H9 (cell line): ENCODE measurements around the gene ETDB. TPM values are rescaled to one million over a fixed set of nuclear protein-coding genes. Genes with fewer than 3 reads are reported as not detected.
"Not testable (repeated sequence)": the region's sequence is repeated elsewhere in the genome, so short reads cannot be mapped to it uniquely, and the experiment has no call there.

Experiments
- DNase-seq: peaks from one replicate; pipeline ENCODE4 v3.0.0-alpha.2; 2017
- H2AFZ ChIP-seq: one replicate; pipeline ENCODE4 v1.6.1; 2013; ENCODE audit warnings: mild to moderate bottlenecking, low read length, control low read depth, moderate library complexity
- H2AK5ac ChIP-seq: 2 replicates; pipeline ENCODE4 v1.6.1; 2013; ENCODE audit warnings: low read length, control low read depth, mixed read lengths; ENCODE audit not compliant: insufficient read length
- H2BK120ac ChIP-seq: one replicate; pipeline ENCODE4 v1.6.1; 2013; ENCODE audit warnings: low read depth, mild to moderate bottlenecking, low read length, control low read depth, inconsistent platforms; ENCODE audit not compliant: poor library complexity, severe bottlenecking
- H2BK12ac ChIP-seq: 2 replicates; pipeline ENCODE4 v1.6.1; 2013; ENCODE audit warnings: low read length, control low read depth, mixed read lengths, low read depth; ENCODE audit not compliant: insufficient read length
- H2BK15ac ChIP-seq: 2 replicates; pipeline ENCODE4 v1.6.1; 2013; ENCODE audit warnings: low read depth, low read length, control low read depth
- H2BK20ac ChIP-seq: one replicate; pipeline ENCODE4 v1.6.1; 2013; ENCODE audit warnings: low read depth, mild to moderate bottlenecking, low read length, control low read depth, inconsistent platforms; ENCODE audit not compliant: poor library complexity, severe bottlenecking
- H2BK5ac ChIP-seq: 2 replicates; pipeline ENCODE4 v1.6.1; 2013; ENCODE audit warnings: low read length, control low read depth, mixed read lengths; ENCODE audit not compliant: insufficient read length
- H3K14ac ChIP-seq: 2 replicates; pipeline ENCODE4 v1.6.1; 2013; ENCODE audit warnings: low read length, control low read depth; ENCODE audit not compliant: insufficient read depth
- H3K18ac ChIP-seq: 2 replicates; pipeline ENCODE4 v1.6.1; 2013; ENCODE audit warnings: low read depth, mild to moderate bottlenecking, mixed read lengths, low read length, control low read depth; ENCODE audit not compliant: insufficient read length
- H3K23ac ChIP-seq: 2 replicates; pipeline ENCODE4 v1.6.1; 2013; ENCODE audit warnings: low read length, control low read depth, mixed read lengths, low read depth; ENCODE audit not compliant: insufficient read length
- H3K23me2 ChIP-seq: 2 replicates; pipeline ENCODE4 v1.6.1; 2013; ENCODE audit warnings: low read depth, mild to moderate bottlenecking, mixed read lengths, low read length, control low read depth; ENCODE audit not compliant: insufficient read length, poor library complexity, severe bottlenecking
- H3K27ac ChIP-seq: 2 replicates; pipeline ENCODE4 v1.5.1; 2013; ENCODE audit warnings: low read length, control low read depth, mixed read lengths, low read depth; ENCODE audit not compliant: insufficient read length
- H3K27me3 ChIP-seq: 2 replicates; pipeline ENCODE4 v1.6.1; 2013; ENCODE audit warnings: low read length, control low read depth, inconsistent platforms; ENCODE audit not compliant: insufficient read depth
- H3K4ac ChIP-seq: 2 replicates; pipeline ENCODE4 v1.6.1; 2013; ENCODE audit warnings: low read depth, mild to moderate bottlenecking, control low read depth, inconsistent platforms, low read length, moderate library complexity
- H3K4me1 ChIP-seq: 2 replicates; pipeline ENCODE4 v1.6.1; 2013; ENCODE audit warnings: low read length, control low read depth, inconsistent platforms; ENCODE audit not compliant: insufficient read depth
- H3K4me2 ChIP-seq: 2 replicates; pipeline ENCODE4 v1.6.1; 2013; ENCODE audit warnings: low read length, control low read depth, mixed read lengths; ENCODE audit not compliant: insufficient read length, insufficient read depth
- H3K56ac ChIP-seq: 2 replicates; pipeline ENCODE4 v1.6.1; 2013; ENCODE audit warnings: low read depth, mild to moderate bottlenecking, mixed read lengths, low read length, control low read depth; ENCODE audit not compliant: insufficient read length
- H3K79me1 ChIP-seq: 2 replicates; pipeline ENCODE4 v1.6.1; 2013; ENCODE audit warnings: low read depth, mild to moderate bottlenecking, moderate library complexity, low read length, control low read depth, inconsistent platforms; ENCODE audit not compliant: insufficient read depth, poor library complexity, severe bottlenecking
- H3K79me2 ChIP-seq: 2 replicates; pipeline ENCODE4 v1.6.1; 2013; ENCODE audit warnings: low read length, control low read depth, inconsistent platforms; ENCODE audit not compliant: insufficient read depth
- H3K9ac ChIP-seq: 2 replicates; pipeline ENCODE4 v1.6.1; 2013; ENCODE audit warnings: low read length, control low read depth, mixed read lengths; ENCODE audit not compliant: insufficient read length; ENCODE audit errors: extremely low read depth
- H3K9me3 ChIP-seq: one replicate; pipeline ENCODE4 v1.6.1; 2013; ENCODE audit warnings: low read depth, low read length, inconsistent platforms; ENCODE audit not compliant: control insufficient read depth
- H3T11ph ChIP-seq: one replicate; pipeline ENCODE4 v1.6.1; 2013; ENCODE audit warnings: mild to moderate bottlenecking, low read length, control low read depth, inconsistent platforms
- H4K20me1 ChIP-seq: one replicate; pipeline ENCODE4 v1.6.1; 2013; ENCODE audit not compliant: control insufficient read depth, insufficient read length, insufficient read depth
- H4K5ac ChIP-seq: 2 replicates; pipeline ENCODE4 v1.6.1; 2013; ENCODE audit warnings: low read depth, mild to moderate bottlenecking, mixed read lengths, low read length, control low read depth; ENCODE audit not compliant: insufficient read length
- H4K8ac ChIP-seq: replicated peaks from 2 replicates; pipeline ENCODE4 v1.6.1; 2013; ENCODE audit warnings: low read length, control low read depth, mixed read lengths, low read depth; ENCODE audit not compliant: insufficient read length
- H4K91ac ChIP-seq: 2 replicates; pipeline ENCODE4 v1.6.1; 2013; ENCODE audit warnings: low read depth, mild to moderate bottlenecking, moderate library complexity, mixed read lengths, low read length, control low read depth; ENCODE audit not compliant: insufficient read length
- H3K27ac Mint-ChIP-seq, 3 experiments: 2 replicates in 2 of 3; 3 replicates in 1 of 3; pipeline ENCODE4 v1.8.0; 2020 to 2021; ENCODE audit warnings: mixed read lengths in 3 of 3, mild to moderate bottlenecking in 1 of 3, moderate library complexity in 1 of 3
- H3K27me3 Mint-ChIP-seq: 2 replicates; pipeline ENCODE4 v1.8.0; 2021; ENCODE audit warnings: low read depth, mild to moderate bottlenecking, moderate library complexity, mixed read lengths
- H3K36me3 Mint-ChIP-seq, 3 experiments: 2 replicates in 2 of 3; 3 replicates in 1 of 3; pipeline ENCODE4 v1.8.0; 2020 to 2021; ENCODE audit warnings: low read depth in 3 of 3, mixed read lengths in 3 of 3; ENCODE audit not compliant: insufficient read depth in 1 of 3
- H3K4me1 Mint-ChIP-seq, 2 experiments: 2 replicates each; pipeline ENCODE4 v1.8.0; 2020; ENCODE audit warnings: mixed read lengths in 2 of 2
- H3K4me3 Mint-ChIP-seq, 2 experiments: 2 replicates in 1 of 2; 3 replicates in 1 of 2; pipeline ENCODE4 v1.8.0; 2020 to 2021; ENCODE audit warnings: mild to moderate bottlenecking in 2 of 2, mixed read lengths in 2 of 2, moderate library complexity in 1 of 2
- H3K9me3 Mint-ChIP-seq, 2 experiments: 2 replicates in 1 of 2; 3 replicates in 1 of 2; pipeline ENCODE4 v1.8.0; 2020; ENCODE audit warnings: mild to moderate bottlenecking in 2 of 2, mixed read lengths in 2 of 2, moderate library complexity in 1 of 2
- WGBS: extraction: QIAGEN DNeasy Blood & Tissue Kit; methylation state at CpG from one replicate; pipeline ENCODE4 v1.1.7; 2013; ENCODE audit warnings: missing lambda C conversion rate, low lambda C conversion rate, mixed read lengths; ENCODE audit not compliant: insufficient read length; ENCODE audit errors: extremely low coverage; 5-methylcytosine and 5-hydroxymethylcytosine counted together
- total RNA-seq: library from RNA; stranded (reverse); gene quantifications from 2 replicates; pipeline ENCODE4 v1.2.1, GENCODE V29; 2021

ETDB gene
- total RNA-seq, 1 experiment from 2014 or later = not detected

DNA sequence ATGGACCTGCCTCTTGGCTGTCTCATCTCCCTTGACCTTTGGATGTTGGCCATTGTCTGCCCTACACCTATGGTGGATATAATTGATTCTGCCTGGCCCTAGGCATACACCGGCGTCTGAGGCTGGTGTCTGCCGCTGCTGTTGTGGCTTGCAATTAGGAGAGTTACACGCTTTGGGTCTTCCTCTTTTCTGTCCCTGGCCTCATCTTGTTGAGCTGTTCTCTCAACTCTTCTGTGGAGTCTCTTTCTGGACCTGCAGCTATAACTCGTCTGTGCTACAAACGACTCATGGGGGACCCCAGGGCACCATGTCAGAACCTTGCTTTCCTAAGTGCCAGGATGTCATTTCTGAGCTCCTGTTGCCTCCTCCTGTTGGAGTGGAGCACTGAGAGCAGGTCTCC lies 5.8 kb upstream of the ETDB start:
- H3K9me3 ChIP-seq, H3K56ac ChIP-seq, H3K18ac ChIP-seq, H3K36me3 Mint-ChIP-seq, H3K4me2 ChIP-seq, H3K27me3 ChIP-seq, H2BK5ac ChIP-seq, H3K23me2 ChIP-seq, H3K79me2 ChIP-seq, H3K9me3 Mint-ChIP-seq, H3K79me1 ChIP-seq, H2BK20ac ChIP-seq, H3T11ph ChIP-seq, H3K4me1 ChIP-seq, H2BK120ac ChIP-seq, H4K91ac ChIP-seq, H4K8ac ChIP-seq, DNase-seq, H2AK5ac ChIP-seq, H2AFZ ChIP-seq, H4K20me1 ChIP-seq, H3K9ac ChIP-seq, H3K4me1 Mint-ChIP-seq, H3K23ac ChIP-seq, H3K27ac Mint-ChIP-seq, H3K4me3 Mint-ChIP-seq, H3K27me3 Mint-ChIP-seq, H2BK15ac ChIP-seq, H3K14ac ChIP-seq, H4K5ac ChIP-seq, H3K27ac ChIP-seq, H3K4ac ChIP-seq, H2BK12ac ChIP-seq: not testable (repeated sequence)
- no CpG with 5 or more reads among the region's 6 CpGs for whole genome bisulfite sequencing

DNA sequence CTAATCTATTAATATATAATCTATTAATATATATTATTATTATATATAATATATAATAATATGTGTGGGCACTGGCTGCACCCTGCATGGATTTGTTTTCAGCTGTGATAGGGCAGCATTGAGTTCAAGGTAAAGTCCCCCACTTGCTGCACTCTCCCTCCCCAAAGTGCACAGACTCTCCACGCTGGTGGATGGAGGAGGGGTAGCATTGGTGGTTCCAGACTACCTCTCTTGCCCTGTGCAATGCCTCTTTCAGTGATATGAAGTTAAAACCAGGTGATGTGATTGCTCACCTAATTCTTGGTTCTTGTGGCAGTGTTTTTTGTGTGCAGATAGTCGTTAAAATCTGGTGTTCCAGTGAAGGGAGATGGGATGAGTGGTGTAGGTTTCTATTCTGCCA lies 4.3 kb downstream of the ETDB start:
- H3K79me2 ChIP-seq, H3K36me3 Mint-ChIP-seq, H4K5ac ChIP-seq, H3K23me2 ChIP-seq, H2AFZ ChIP-seq, H3K9ac ChIP-seq, H2BK15ac ChIP-seq, H2BK20ac ChIP-seq, H3K56ac ChIP-seq, H4K20me1 ChIP-seq, H3K4ac ChIP-seq, H3K79me1 ChIP-seq, H3K14ac ChIP-seq, H3K23ac ChIP-seq, H3K27me3 Mint-ChIP-seq, H2BK120ac ChIP-seq, H4K91ac ChIP-seq, H3K4me1 ChIP-seq, H3K27ac ChIP-seq, H4K8ac ChIP-seq, H3T11ph ChIP-seq, H3K4me1 Mint-ChIP-seq, H3K9me3 ChIP-seq, H3K27ac Mint-ChIP-seq, H3K27me3 ChIP-seq, H2BK12ac ChIP-seq, H3K18ac ChIP-seq, H2AK5ac ChIP-seq, H3K4me3 Mint-ChIP-seq, H3K4me2 ChIP-seq, H2BK5ac ChIP-seq, DNase-seq: not testable (repeated sequence)
- peaks cover 12 to 29% of the 10 kb centered on the region in 2 experiments; a peak in 4 of 5 replicates for H3K9me3 Mint-ChIP-seq
- no CpG with 5 or more reads among the region's 2 CpGs for WGBS
